Measurements from ENCODE around the gene EPHA4. TPM values are rescaled to one million over a fixed set of nuclear protein-coding genes. Genes with fewer than 3 reads are reported as not detected.

The EPHA4 gene
- polyA plus RNA-seq, 3 donors from 2014 or later = 6.7 to 18.0 (median 14.2) TPM

DNA sequence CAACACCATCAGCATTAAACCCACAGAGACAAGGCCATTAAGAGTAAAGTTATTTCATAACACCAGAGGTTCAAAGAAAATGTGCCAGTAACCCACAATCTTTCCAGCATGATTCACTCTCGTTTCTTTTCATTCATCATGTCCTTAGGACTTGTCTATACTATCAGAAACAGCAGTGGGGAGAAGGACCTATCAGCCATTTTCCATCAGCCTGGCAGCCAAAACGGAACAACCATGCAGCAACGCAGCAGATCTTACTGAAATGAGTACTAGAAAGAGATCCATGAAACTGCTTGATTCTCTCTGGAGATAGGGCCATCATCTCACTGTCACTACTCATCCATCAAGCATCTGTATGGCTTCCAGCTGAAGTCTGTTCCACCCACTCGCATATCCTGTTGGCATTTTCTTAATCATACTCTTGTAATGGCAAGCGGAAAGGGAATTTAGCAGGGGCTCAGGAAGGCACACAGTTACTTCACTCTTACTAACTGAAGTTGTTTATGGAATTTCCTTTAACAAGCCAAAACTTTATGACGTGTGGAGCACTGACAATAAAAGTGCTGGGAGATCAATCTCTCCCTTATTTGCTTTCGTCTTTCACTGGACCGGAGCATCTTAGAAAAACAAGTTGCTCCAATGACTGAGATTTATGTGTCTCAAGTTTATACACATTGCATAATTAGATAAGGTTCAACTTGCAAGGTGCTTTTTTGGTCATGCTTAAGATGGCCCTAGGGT lies 69.7 kb downstream of the EPHA4 start:
- Mint-ChIP-seq H3K9me3 (no peaks in the 10 kb centered on the region), H3K27me3 (ENCODE audit: low read depth in 3 of 3) (no peaks in the 10 kb centered on the region), H3K27ac (peak overlapping the region in 5 of 6 donors; percentile 32 to 80 (median 64)), H3K4me3 (peak overlapping the region; percentile 47 to 75 (median 65)), H3K36me3 (peaks cover 10 to 18% (median 14%) of the 10 kb centered on the region in 3 donors), H3K4me1 (peaks cover 49 to 65% of the 10 kb centered on the region in 2 donors)
- no peak for DNase-seq

DNA sequence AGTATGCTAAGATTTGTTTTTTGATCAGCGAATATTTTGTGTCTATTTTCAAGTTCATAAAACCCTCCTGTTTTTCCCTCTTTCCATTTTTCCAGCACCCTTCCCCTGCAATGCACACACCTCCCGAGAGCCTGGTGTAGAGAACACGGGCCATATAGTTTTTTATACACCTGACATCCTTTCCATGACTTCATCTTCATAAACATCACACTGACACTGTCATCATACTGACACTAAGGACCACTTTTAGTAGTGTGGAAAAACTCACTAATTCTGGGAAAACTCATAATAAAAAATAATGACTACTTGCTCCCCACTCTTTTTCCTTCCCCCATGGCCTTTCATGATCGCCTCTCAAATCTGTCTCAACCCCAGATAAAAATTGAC lies 70.2 kb downstream of the EPHA4 start:
- DNase-seq = no peak
- peaks cover 49 to 65% of the 10 kb centered on the region in 2 donors for H3K4me1 Mint-ChIP-seq
- H3K36me3 Mint-ChIP-seq = peaks cover 12 to 16% (median 14%) of the 10 kb centered on the region in 3 donors
- no peak overlapping the region for H3K4me3 Mint-ChIP-seq
- H3K27ac Mint-ChIP-seq = peak overlapping the region in 4 of 6 donors; percentile 32 to 65 (median 50)
- H3K9me3 Mint-ChIP-seq = no peaks in the 10 kb centered on the region
- H3K27me3 Mint-ChIP-seq (ENCODE audit: low read depth in 3 of 3) = peaks cover 0 to 1% (median 0%) of the 10 kb centered on the region in 3 donors

DNA sequence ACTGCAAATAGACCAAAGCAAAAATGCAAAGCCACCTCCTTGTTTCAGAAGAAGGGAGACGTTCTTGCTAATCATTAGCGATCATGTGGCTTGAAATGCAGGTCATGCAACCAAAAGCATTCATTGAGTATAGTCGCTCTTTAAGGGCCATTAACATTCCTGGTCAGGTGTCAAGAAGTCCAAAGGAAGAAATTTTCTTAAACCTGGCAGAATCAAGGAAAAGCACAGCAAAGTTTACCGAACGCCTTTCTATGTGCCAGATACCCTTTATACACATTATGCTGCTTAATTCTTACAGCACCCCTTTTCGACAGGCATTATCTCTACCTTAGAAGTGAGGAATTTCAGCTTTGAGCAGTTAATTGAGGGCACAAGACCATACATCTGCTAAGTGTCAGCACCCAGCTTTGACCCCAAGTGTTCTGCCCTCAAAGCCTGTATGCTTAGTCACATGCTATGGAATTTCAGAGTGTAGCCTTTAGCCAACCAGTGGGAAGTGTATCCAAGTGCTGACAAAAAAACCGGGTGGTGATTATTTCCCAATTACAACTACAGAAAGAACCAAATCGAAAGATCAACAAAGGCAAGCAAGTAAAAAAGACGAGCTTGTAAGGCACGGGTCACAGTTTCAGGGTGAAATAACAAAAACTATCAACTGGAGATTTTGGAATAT lies 70.8 kb downstream of the EPHA4 start:
- H3K4me1 Mint-ChIP-seq = peaks cover 49 to 65% of the 10 kb centered on the region in 2 donors
- DNase-seq = no peak
- H3K27me3 Mint-ChIP-seq (ENCODE audit: low read depth in 3 of 3) = peaks cover 0 to 1% (median 0%) of the 10 kb centered on the region in 3 donors
- H3K9me3 Mint-ChIP-seq = no peaks in the 10 kb centered on the region
- peaks cover 13 to 16% (median 14%) of the 10 kb centered on the region in 3 donors for H3K36me3 Mint-ChIP-seq
- no peak overlapping the region for H3K4me3 Mint-ChIP-seq
- peak overlapping the region in 1 of 6 donors; percentile 32 for H3K27ac Mint-ChIP-seq

DNA sequence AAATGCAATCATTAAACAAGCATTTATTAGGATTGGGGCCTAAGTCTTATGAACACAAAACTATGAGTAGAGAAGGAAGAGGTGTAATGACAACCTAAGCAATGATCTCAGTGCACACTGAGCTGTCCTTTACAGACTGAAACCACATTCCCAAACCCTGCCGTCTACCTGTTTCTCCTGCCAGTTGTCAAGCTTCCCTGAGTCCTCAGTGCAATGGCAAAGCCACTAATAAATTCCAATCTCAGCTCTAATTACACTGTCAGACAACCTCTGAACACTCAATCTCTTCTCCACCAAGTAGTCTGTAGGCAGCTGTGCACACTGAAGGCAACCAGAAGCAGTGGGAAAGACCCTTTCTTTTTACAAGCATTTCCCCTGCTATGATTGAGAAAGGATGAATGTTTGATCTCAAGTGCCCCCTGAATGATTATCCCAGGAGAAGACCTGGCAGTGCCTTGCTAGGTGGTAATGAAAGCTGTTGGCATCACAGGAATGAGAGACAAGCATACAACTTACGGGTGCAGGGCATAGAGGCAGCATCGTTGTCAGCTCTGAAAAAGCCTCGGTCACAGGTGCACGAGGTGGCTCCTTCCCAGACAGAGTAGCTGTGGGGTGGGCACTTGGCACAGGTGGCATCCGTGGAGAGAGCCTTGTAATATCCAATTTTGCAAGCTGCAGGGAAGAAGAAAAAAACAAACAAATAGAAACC lies 71.4 kb downstream of the EPHA4 start:
- peaks cover 0 to 1% (median under 1%) of the 10 kb centered on the region in 3 donors for H3K27me3 Mint-ChIP-seq (ENCODE audit: low read depth in 3 of 3)
- peaks cover 49 to 63% of the 10 kb centered on the region in 2 donors for H3K4me1 Mint-ChIP-seq
- DNase-seq = no peak
- H3K27ac Mint-ChIP-seq = peak overlapping the region in 4 of 6 donors; percentile 39 to 69 (median 62)
- no peak overlapping the region for H3K4me3 Mint-ChIP-seq
- H3K9me3 Mint-ChIP-seq = no peaks in the 10 kb centered on the region
- peaks cover 14 to 17% (median 14%) of the 10 kb centered on the region in 3 donors for H3K36me3 Mint-ChIP-seq

DNA sequence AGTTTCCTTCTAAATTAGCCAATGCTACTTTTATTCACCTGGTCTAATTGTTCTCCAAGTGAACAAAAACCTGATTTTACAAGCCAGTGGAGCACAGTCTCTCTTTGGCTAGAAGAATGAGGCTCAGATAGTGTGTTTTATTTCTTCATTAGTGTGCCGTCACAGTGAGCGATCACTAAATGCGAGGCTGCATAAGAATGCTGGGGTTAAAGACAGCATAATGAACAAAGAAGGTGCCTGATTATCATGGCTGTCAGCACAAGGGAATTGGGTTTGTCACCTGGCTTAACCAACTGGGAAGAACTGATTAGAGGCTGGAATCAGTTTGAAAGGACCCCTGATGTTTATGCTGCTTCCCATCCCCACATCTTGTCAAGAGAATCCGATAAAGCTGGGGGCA lies 76.4 kb downstream of the EPHA4 start:
- Mint-ChIP-seq H3K36me3 (peaks cover 40 to 48% (median 43%) of the 10 kb centered on the region in 3 donors), H3K9me3 (no peaks in the 10 kb centered on the region), H3K27ac (peak overlapping the region in 1 of 6 donors; percentile 13)

DNA sequence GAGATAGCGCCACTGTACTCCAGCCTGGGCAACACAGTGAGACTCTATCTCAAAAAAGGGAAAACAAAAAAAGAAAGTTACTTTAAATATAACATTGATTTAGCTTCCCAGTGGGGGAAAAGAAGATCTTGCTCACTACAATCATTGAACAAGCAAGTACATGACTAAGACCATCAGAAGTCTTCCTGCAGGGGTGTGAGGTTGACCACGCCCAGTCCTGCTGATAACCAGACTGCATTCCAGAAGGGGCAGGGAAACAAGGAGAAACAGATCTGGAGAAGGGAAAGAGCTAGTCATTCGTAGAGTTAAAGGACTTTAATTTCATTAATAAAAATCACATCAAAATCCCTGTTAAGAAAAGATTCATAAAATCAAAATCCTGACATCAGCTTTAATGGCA lies 77.5 kb downstream of the EPHA4 start:
- DNase-seq = no peak
- Mint-ChIP-seq H3K36me3 (peaks cover 34 to 48% (median 44%) of the 10 kb centered on the region in 3 donors), H3K9me3 (no peaks in the 10 kb centered on the region), H3K4me1 (peaks cover 6 to 16% of the 10 kb centered on the region in 2 donors), H3K27ac (peak overlapping the region in 2 of 6 donors; percentile 12 to 79), H3K4me3 (no peak overlapping the region), H3K27me3 (ENCODE audit: low read depth in 3 of 3) (peaks cover 0 to 3% (median 1%) of the 10 kb centered on the region in 3 donors)

More for the DNA sequence above, 76.4 kb downstream of the EPHA4 start:
- H3K4me3 Mint-ChIP-seq = no peak overlapping the region
- H3K4me1 Mint-ChIP-seq = peaks cover 14 to 26% of the 10 kb centered on the region in 2 donors
- DNase-seq = no peak
- peaks cover 0 to 3% (median 1%) of the 10 kb centered on the region in 3 donors for H3K27me3 Mint-ChIP-seq (ENCODE audit: low read depth in 3 of 3)

DNA sequence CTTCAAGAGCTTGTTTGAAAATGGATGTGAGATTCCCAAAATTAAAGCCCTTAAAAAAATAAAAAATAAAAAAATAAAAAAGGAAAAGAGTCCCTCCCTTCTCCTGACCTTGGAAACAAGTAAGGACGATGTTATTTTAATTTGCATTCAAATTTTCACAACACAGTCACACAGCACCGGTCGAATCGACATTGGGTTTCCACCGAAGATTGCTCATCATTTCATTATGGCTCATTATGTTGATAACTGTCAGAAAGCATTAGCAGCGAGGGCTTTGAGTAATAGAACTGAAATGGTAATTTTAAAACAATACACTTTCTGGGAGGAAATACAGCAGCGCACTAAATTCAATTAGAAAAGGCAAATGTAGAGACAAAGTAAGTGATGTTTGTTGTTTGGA lies 78.7 kb downstream of the EPHA4 start:
- H3K27ac Mint-ChIP-seq = no peak overlapping the region
- H3K4me1 Mint-ChIP-seq = peaks cover 6 to 16% of the 10 kb centered on the region in 2 donors
- H3K9me3 Mint-ChIP-seq = no peaks in the 10 kb centered on the region
- DNase-seq = no peak
- H3K27me3 Mint-ChIP-seq (ENCODE audit: low read depth in 3 of 3) = peaks cover 0 to 3% (median 1%) of the 10 kb centered on the region in 3 donors
- no peak overlapping the region for H3K4me3 Mint-ChIP-seq
- peaks cover 34 to 50% (median 44%) of the 10 kb centered on the region in 3 donors for H3K36me3 Mint-ChIP-seq

DNA sequence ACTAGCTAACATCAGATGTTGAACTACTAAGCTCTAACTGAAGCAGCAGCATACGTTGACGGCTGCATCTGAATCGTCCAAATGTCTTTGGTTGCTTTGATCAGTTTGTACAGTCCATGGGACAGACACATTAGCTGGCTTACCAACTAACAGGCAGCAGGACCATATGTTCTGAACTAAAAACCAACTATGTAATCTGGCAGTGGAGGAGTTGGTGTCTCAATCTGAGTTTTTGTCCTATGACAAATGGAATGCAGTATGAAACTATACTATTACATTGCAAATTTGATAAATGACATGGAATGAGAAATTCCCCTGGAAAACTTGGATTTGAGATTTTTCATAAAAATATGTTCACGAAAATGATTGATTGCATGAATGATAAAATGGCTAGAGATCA lies 79.5 kb downstream of the EPHA4 start:
- H3K27me3 Mint-ChIP-seq (ENCODE audit: low read depth in 3 of 3) = peaks cover 0 to 3% (median 1%) of the 10 kb centered on the region in 3 donors
- H3K4me3 Mint-ChIP-seq = no peak overlapping the region
- no peak overlapping the region for H3K27ac Mint-ChIP-seq
- H3K4me1 Mint-ChIP-seq = peaks cover 0 to 9% of the 10 kb centered on the region in 2 donors
- H3K9me3 Mint-ChIP-seq = no peaks in the 10 kb centered on the region
- no peak for DNase-seq
- peaks cover 27 to 43% (median 38%) of the 10 kb centered on the region in 3 donors for H3K36me3 Mint-ChIP-seq

DNA sequence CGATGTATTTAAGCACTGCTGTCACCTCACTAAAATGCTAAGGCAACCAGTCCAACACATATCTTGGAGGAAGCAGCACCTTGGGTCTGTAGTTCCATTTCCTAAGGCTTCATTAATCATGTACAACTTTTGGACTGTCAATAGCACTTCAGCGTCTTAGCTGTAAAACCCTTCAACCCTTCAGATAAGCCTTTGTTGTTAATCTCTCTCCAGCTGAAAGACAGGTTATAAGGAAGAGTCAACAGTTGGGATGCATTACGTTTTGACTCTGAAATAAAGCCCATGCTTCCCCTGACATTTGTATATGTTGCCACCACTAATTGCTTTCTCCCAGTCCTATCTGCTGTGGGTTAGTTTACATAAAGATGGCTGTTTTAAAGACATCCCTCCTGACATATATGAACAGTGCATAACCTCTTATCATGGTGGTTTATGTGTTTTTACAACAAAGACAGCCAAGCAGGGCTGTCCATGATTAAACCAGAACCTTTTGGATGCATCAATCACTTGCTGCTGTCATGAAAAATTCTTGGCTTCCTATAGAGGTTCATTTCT lies 81.5 kb downstream of the EPHA4 start:
- H3K27me3 Mint-ChIP-seq (ENCODE audit: low read depth in 3 of 3) = peaks cover 0 to under 1% (median 0%) of the 10 kb centered on the region in 3 donors
- no peaks in the 10 kb centered on the region for H3K9me3 Mint-ChIP-seq
- no peak overlapping the region for H3K4me3 Mint-ChIP-seq
- no peak overlapping the region for H3K27ac Mint-ChIP-seq
- peaks cover 0 to 9% of the 10 kb centered on the region in 2 donors for H3K4me1 Mint-ChIP-seq
- H3K36me3 Mint-ChIP-seq = peaks cover 26 to 41% (median 33%) of the 10 kb centered on the region in 3 donors
- no peak for DNase-seq

DNA sequence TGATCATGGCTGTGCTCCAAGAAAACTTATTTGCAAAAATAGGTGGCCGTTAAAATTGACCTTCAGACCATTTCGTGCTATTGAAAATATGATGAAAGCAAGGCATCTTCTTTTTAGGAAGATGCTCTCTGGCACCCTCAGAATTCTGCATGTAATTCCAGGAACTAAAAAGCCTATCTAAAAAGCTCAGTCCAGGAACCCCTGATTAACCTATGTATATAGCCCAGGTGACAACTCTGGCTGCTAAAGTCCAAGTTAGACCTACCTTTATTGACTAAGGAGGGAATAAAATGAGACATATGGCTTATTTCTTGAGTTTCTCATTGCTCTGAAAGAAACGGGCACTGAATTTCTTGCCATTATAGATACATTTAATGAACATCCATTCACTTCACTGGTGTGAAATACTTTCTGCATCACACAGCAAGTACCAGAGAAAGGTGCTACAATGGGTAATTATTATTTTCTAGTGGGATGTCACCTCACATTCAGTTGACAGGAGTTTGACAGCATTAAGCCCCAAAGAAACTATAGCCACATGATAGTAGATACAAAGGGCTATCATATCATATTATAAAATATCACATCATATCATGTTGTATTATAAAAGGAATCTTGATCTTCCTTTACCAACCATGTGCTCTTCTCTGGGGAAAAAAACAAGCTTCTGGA lies 83.8 kb downstream of the EPHA4 start:
- H3K4me3 Mint-ChIP-seq = no peak overlapping the region
- peaks cover 12 to 27% (median 23%) of the 10 kb centered on the region in 3 donors for H3K36me3 Mint-ChIP-seq
- DNase-seq = no peak
- peaks cover 0 to 3% of the 10 kb centered on the region in 2 donors for H3K4me1 Mint-ChIP-seq
- H3K27ac Mint-ChIP-seq = no peak overlapping the region
- H3K9me3 Mint-ChIP-seq = no peaks in the 10 kb centered on the region
- no peaks in the 10 kb centered on the region for H3K27me3 Mint-ChIP-seq (ENCODE audit: low read depth in 3 of 3)

DNA sequence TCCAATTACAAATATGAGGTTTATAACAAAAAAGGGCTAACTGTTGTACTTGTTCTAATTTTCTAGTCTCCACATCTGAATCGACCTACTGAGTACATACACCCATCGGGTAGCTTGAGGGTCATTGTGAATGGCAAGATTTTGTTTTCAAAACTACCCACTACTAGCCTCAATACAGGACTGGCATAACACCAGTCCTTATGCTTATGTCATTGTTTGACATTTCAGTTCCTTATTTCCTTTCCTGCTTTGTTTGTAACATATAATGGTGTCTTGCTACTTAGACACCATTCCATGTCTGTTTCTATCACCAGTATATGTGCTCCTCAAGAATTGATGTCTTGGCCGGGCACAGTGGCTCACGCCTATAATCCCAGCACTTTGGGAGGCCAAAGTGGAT lies 86.0 kb downstream of the EPHA4 start:
- Mint-ChIP-seq H3K36me3 (peaks cover 0 to 14% (median 6%) of the 10 kb centered on the region in 3 donors), H3K4me1 (peaks cover 0 to 3% of the 10 kb centered on the region in 2 donors), H3K4me3 (no peak overlapping the region), H3K9me3 (no peaks in the 10 kb centered on the region), H3K27me3 (ENCODE audit: low read depth in 3 of 3) (peaks cover 0 to 1% (median 0%) of the 10 kb centered on the region in 3 donors), H3K27ac (no peak overlapping the region)
- no peak for DNase-seq

DNA sequence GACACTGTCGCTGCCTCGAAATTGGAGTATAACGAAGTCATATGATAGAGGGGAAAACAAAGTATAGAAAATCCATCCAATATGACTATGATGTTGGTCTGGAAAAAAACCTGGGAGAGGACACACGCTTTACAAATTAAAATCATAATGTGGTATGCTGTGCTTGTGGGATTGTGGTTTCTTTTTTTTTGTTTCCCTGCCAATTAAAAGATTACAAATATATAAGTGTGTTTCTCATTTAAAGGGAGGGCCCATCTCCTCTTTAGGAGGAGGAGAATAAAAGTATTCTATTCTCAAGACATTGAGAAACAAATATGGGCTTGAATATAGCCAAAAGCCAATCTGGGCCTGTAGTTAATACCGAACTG lies 86.6 kb downstream of the EPHA4 start:
- Mint-ChIP-seq H3K9me3 (no peaks in the 10 kb centered on the region), H3K27ac (no peak overlapping the region), H3K36me3 (peaks cover 0 to 15% (median 5%) of the 10 kb centered on the region in 3 donors), H3K4me1 (peaks cover 0 to 3% of the 10 kb centered on the region in 2 donors), H3K27me3 (ENCODE audit: low read depth in 3 of 3) (peaks cover 0 to 3% (median 0%) of the 10 kb centered on the region in 3 donors), H3K4me3 (no peak overlapping the region)
- DNase-seq = no peak
